Vagina (tissue), 2 donors: ENCODE measurements around the gene SCO2. TPM values are rescaled to one million over a fixed set of nuclear protein-coding genes. Genes with fewer than 3 reads are reported as not detected.
A peak's percentile ranks its signal among the peaks of the same experiment; 100 is the strongest.
"Not testable (repeated sequence)": the region's sequence is repeated elsewhere in the genome, so short reads cannot be mapped to it uniquely, and the experiment has no call there.

ENCODE experiments used
- DNase-seq, 2 donors: peaks; one replicate each; pipeline ENCODE4 v3.0.0-alpha.2; 2017; ENCODE audit errors: extremely low spot score in 2 of 2
- H3K27ac ChIP-seq: fragments of 200-600 bp; sonication (generic); one replicate; pipeline ENCODE4 v1.5.1; 2019
- H3K27me3 ChIP-seq: fragments of 200-600 bp; sonication (generic); one replicate; pipeline ENCODE4 v1.5.1; 2019
- H3K36me3 ChIP-seq, 2 donors: fragments of 200-600 bp; sonication (generic); one replicate each; pipeline ENCODE4 v1.5.1; 2017 to 2019
- H3K4me1 ChIP-seq: fragments of 200-600 bp; sonication (generic); one replicate; pipeline ENCODE4 v1.5.1; 2019
- H3K4me3 ChIP-seq, 2 donors: fragments of 200-600 bp; sonication (generic); 1 replicate in 1 of 2; 2 replicates in 1 of 2; pipeline ENCODE4 v1.5.1; 2016 to 2019
- H3K9me3 ChIP-seq: fragments of 200-600 bp; sonication (generic); one replicate; pipeline ENCODE4 v1.5.1; 2019
- CTCF ChIP-seq, 3 experiments: fragments of 450-650 bp in 2 of 3; fragments of 200-600 bp in 1 of 3; sonication (generic) in 1 of 3; IDR thresholded peaks; one replicate each; pipeline ENCODE4 v1.5.1; 2017 to 2019; ENCODE audit warnings: antibody characterized with exemption in 3 of 3, mild to moderate bottlenecking in 2 of 3, moderate library complexity in 2 of 3
- POLR2A ChIP-seq, 2 donors: fragments of 450-650 bp; IDR thresholded peaks; one replicate each; pipeline ENCODE4 v1.6.1; 2017; ENCODE audit warnings: antibody characterized with exemption in 2 of 2, mild to moderate bottlenecking in 2 of 2, moderate library complexity in 2 of 2
- POLR2AphosphoS5 ChIP-seq, 2 donors: sonication (generic); formaldehyde crosslinking; IDR thresholded peaks; one replicate each; pipeline ENCODE4 v1.9.0; 2017; ENCODE audit warnings: antibody characterized with exemption in 2 of 2, mild to moderate bottlenecking in 2 of 2, low read depth in 1 of 2; ENCODE audit not compliant: insufficient read depth in 1 of 2
- intact Hi-C: fragments of 100-400 bp; cut with DNase I; formaldehyde crosslinking; loops from one replicate; pipeline ENCODE4 v1.15.1; 2023
- total RNA-seq: library from RNA; depleted of rRNA; stranded (reverse); fragments of >200 nt; gene quantifications from one replicate; pipeline ENCODE4 v1.2.3, GENCODE V29; 2016

SCO2 gene
- total RNA-seq, 1 donor from 2014 or later, result 25.0 TPM

- intact Hi-C loops, result no loop called here
- peaks cover 37% of the 10 kb centered on the region for H3K4me1 ChIP-seq
- H3K9me3 ChIP-seq, result no peaks in the 10 kb centered on the region
- DNase-seq, result no peak
- TF ChIP-seq CTCF (IDR thresholded peaks at IDR 0.05), result no peak
- TF ChIP-seq POLR2A (IDR thresholded peaks at IDR 0.05), result no peak
- TF ChIP-seq POLR2AphosphoS5 (IDR thresholded peaks at IDR 0.05; ENCODE audit: insufficient read depth in 1 of 2, low read depth in 1 of 2), result no peak
- no peaks in the 10 kb centered on the region for H3K36me3 ChIP-seq
- H3K27me3 ChIP-seq, result no peaks in the 10 kb centered on the region
- peak overlapping the region; percentile 96 for H3K27ac ChIP-seq
- no peak overlapping the region for H3K4me3 ChIP-seq
These were observed 12.4 kb upstream of the SCO2 start for GRCh38 chr22:50537765-50538164.

GRCh38 chr22:50536226-50536625 is 10.8 kb upstream of the SCO2 start:
- no peak overlapping the region for H3K27ac ChIP-seq

DNA sequence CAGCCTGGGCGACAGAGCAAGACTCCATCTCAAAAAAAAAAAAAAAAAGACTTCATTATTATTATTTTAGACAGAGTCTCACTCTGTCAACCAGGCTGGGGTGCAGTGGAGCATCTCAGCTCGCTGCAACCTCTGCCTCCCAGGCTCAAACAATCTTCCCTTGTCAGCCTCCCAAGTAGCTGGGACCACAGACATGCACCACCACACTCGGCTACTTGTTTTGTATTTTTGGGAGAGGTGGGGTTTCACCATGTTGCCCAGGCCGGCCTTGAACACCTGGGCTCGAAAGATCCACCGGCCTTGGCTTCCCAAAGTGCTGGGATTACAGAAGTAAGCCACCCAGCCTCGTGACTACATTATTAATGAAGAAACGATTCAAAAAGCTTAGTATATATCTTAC is 9.7 kb upstream of the SCO2 start:
- no peaks in the 10 kb centered on the region for H3K36me3 ChIP-seq
- no peak overlapping the region for H3K4me3 ChIP-seq
- H3K27me3 ChIP-seq, result no peaks in the 10 kb centered on the region
- no peaks in the 10 kb centered on the region for H3K9me3 ChIP-seq
- no peak for DNase-seq
- peaks cover 42% of the 10 kb centered on the region for H3K4me1 ChIP-seq
- no peak for TF ChIP-seq CTCF (IDR thresholded peaks at IDR 0.05)
- TF ChIP-seq POLR2AphosphoS5 (IDR thresholded peaks at IDR 0.05; ENCODE audit: insufficient read depth in 1 of 2, low read depth in 1 of 2), result no peak
- no peak for TF ChIP-seq POLR2A (IDR thresholded peaks at IDR 0.05)
- no peak overlapping the region for H3K27ac ChIP-seq
- intact Hi-C loops, result no loop called here

More at GRCh38 chr22:50536226-50536625, 10.8 kb upstream of the SCO2 start:
- peaks cover 40% of the 10 kb centered on the region for H3K4me1 ChIP-seq
- H3K4me3 ChIP-seq, result no peak overlapping the region
- no peaks in the 10 kb centered on the region for H3K9me3 ChIP-seq
- TF ChIP-seq POLR2A (IDR thresholded peaks at IDR 0.05), result no peak
- no peak for TF ChIP-seq CTCF (IDR thresholded peaks at IDR 0.05)
- no peak for TF ChIP-seq POLR2AphosphoS5 (IDR thresholded peaks at IDR 0.05; ENCODE audit: insufficient read depth in 1 of 2, low read depth in 1 of 2)
- no peaks in the 10 kb centered on the region for H3K27me3 ChIP-seq
- intact Hi-C loops, result no loop called here
- DNase-seq, result no peak
- no peaks in the 10 kb centered on the region for H3K36me3 ChIP-seq

- H3K36me3 ChIP-seq, H3K4me3 ChIP-seq, H3K27ac ChIP-seq, DNase-seq, H3K27me3 ChIP-seq, H3K9me3 ChIP-seq, intact Hi-C loops: not testable (repeated sequence)
- TF ChIP-seq POLR2A (IDR thresholded peaks at IDR 0.05), result peak in 1 of 2 donors; percentile 25
- peaks cover 40% of the 10 kb centered on the region for H3K4me1 ChIP-seq
These were observed 8.7 kb upstream of the SCO2 start for GRCh38 chr22:50533856-50534711.

DNA sequence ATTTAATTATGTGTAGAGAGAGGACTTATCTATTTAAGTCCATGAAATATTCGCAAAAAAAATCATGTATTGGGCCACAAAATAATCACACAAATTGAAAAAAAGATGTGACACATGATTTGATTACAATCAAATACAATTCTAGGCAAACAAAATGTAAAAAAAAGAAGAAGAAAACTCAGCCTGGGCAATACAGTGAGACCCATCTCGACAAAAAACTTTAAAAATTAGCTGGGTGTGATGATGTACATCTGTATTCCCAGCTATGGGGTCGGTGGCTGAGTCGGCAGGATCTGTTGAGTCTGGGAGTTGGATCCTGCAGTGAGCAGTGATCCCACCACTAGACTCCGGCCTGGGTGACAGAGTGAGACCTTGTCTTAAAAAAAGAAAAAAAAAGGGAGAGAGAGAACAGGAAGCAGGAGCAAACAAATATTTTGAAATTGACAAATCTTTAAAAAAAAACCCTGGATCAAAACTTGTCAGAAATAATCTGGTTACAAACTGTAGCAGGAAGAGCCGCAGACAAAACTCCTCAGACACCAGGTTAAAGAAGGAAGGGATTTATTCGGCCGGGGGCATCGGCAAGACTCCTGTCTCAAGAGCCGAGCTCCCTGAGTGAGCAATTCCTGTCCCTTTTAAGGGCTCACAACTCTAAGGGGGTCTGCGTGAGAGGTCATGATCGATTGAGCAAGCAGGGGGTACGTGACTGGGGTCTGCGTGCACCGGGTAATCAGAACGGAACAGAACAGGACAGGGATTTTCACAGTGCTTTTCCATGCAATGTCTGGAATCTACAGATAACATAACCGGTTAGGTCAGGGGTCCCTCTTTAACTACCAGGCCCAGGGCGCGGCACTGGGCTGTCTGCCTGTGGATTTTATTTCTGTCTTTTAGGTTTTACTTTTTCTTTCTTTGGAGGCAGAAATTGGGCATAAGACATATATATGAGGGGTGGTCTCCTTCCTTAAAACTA is 7.7 kb upstream of the SCO2 start:
- intact Hi-C loops, result no loop called here
- no peak overlapping the region for H3K27ac ChIP-seq
- H3K4me1 ChIP-seq, result peaks cover 37% of the 10 kb centered on the region
- H3K36me3 ChIP-seq, result no peaks in the 10 kb centered on the region
- no peaks in the 10 kb centered on the region for H3K27me3 ChIP-seq
- no peak for DNase-seq
- TF ChIP-seq POLR2AphosphoS5 (IDR thresholded peaks at IDR 0.05; ENCODE audit: insufficient read depth in 1 of 2, low read depth in 1 of 2) (no peak), POLR2A (IDR thresholded peaks at IDR 0.05) (no peak), CTCF (IDR thresholded peaks at IDR 0.05) (no peak)
- H3K4me3 ChIP-seq, result no peak overlapping the region
- H3K9me3 ChIP-seq, result no peaks in the 10 kb centered on the region
